ENCODE data around the gene ATF7. TPM values are rescaled to one million over a fixed set of nuclear protein-coding genes. Genes with fewer than 3 reads are reported as not detected.

Gene ATF7
- total and polyA plus RNA-seq, 9 of the 15 experiments (the other 6 are each of a cell fraction or from before 2014, with no cell fraction given) = 10.6 to 30.4 (median 20.7) TPM

- whole genome bisulfite sequencing (ENCODE audit: insufficient coverage, low coverage, missing lambda C conversion rate) = 76% methylated on average over 17 of the region's 19 CpGs
- POLR2A ChIA-PET = interaction anchor here (0.6 kb wide), 1 partner anchor 118 kb away, joined by 3 read pairs; no protein-coding TSS in a partner anchor
- no peak overlapping the region for H3K27ac ChIP-seq (ENCODE audit: extremely low read depth, low read depth, low read length)
- H3K9me1 ChIP-seq (ENCODE audit: control insufficient read depth, insufficient read depth, low read length) = no peaks in the 10 kb centered on the region
- TF ChIP-seq RBFOX2 (IDR thresholded peaks at IDR 0.05; ENCODE audit: low read depth, low read length) (0 out of 2 replicates have a peak, but pooled peaks have one; percentile 25), HLTF (IDR thresholded peaks at IDR 0.05) (no peak)
- H3K4me2 ChIP-seq (ENCODE audit: insufficient read depth, low read length) = no peak overlapping the region
- DNase-seq (ENCODE audit: extremely low read depth in 1 of 4, low spot score in 3 of 4) (no peak), FAIRE-seq (no peak), ATAC-seq (no peak)
- H3K4me3 ChIP-seq = no peak overlapping the region
- intact Hi-C loops (cut with micrococcal nuclease) = loop anchor here (5.0 to 10.0 kb wide), 2 partner anchors 84 to 441 kb away; partner anchors contain the start of gene AMHR2
- H4K20me1 ChIP-seq (replicated peaks; ENCODE audit: control insufficient read depth, insufficient read depth, low read length) = no peaks in the 10 kb centered on the region
- no TSS peak for BruUV-seq (replicated peaks)
- peaks cover 16 to 25% of the 10 kb centered on the region in 2 experiments; a peak in 4 of 5 replicates for H3K4me1 ChIP-seq (replicated peaks in 1 of 2; ENCODE audit: control insufficient read depth in 2 of 2, insufficient read depth in 2 of 2, low read length in 2 of 2)
- peaks cover 44% of the 10 kb centered on the region; the same call in 2 of the 3 replicates for H3K36me3 ChIP-seq (ENCODE audit: control insufficient read depth, insufficient read depth, low read length)
- CTCF ChIA-PET (ENCODE audit: low intra/inter-chr PET ratio) = no interaction called here
- peaks cover 20% of the 10 kb centered on the region for H3K79me2 ChIP-seq (ENCODE audit: control insufficient read depth, insufficient read depth, low read length)
- H3K9ac ChIP-seq (ENCODE audit: insufficient read depth in 1 of 2, low read depth in 2 of 2, low read length in 2 of 2) = peak overlapping the region in 1 of 2 experiments; percentile 56; a peak in 1 of 4 replicates
- in situ Hi-C loops (cut with MboI) = loop anchor here (10.0 kb wide), 1 partner anchor 181 kb away; the partner anchor contains the start of gene AAAS
- H2AFZ ChIP-seq (ENCODE audit: low read depth, low read length) = no peak overlapping the region
- H3K27me3 ChIP-seq (ENCODE audit: control insufficient read depth in 2 of 2, insufficient read depth in 2 of 2, low read length in 2 of 2) = no peaks in the 10 kb centered on the region
- no peaks in the 10 kb centered on the region for H3K9me3 ChIP-seq (replicated peaks; ENCODE audit: control insufficient read depth, insufficient read depth, low read depth, low read length)
Measured at GRCh38 chr12:53505555-53506449, 120.4 kb downstream of the ATF7 start.

GRCh38 chr12:53505086-53505485 is 121.1 kb downstream of the ATF7 start:
- no peaks in the 10 kb centered on the region for H3K9me3 ChIP-seq (replicated peaks; ENCODE audit: control insufficient read depth, insufficient read depth, low read depth, low read length)
- H3K79me2 ChIP-seq (ENCODE audit: control insufficient read depth, insufficient read depth, low read length) = peaks cover 24% of the 10 kb centered on the region
- FAIRE-seq (no peak), DNase-seq (ENCODE audit: extremely low read depth in 1 of 4, low spot score in 3 of 4) (no peak), ATAC-seq (no peak)
- H3K27ac ChIP-seq (ENCODE audit: extremely low read depth, low read depth, low read length) = no peak overlapping the region
- peaks cover 44% of the 10 kb centered on the region; the same call in 2 of the 3 replicates for H3K36me3 ChIP-seq (ENCODE audit: control insufficient read depth, insufficient read depth, low read length)
- in situ Hi-C loops (cut with MboI) = loop anchor here (10.0 kb wide), 1 partner anchor 180 kb away; the partner anchor contains the start of gene AAAS
- no peaks in the 10 kb centered on the region for H4K20me1 ChIP-seq (replicated peaks; ENCODE audit: control insufficient read depth, insufficient read depth, low read length)
- no peaks in the 10 kb centered on the region for H3K27me3 ChIP-seq (ENCODE audit: control insufficient read depth in 2 of 2, insufficient read depth in 2 of 2, low read length in 2 of 2)
- ChIA-PET POLR2A (interaction anchor here (0.9 to 1.1 kb wide), 2 partner anchors 11 kb away, joined by 3 read pairs; no protein-coding TSS in a partner anchor), CTCF (ENCODE audit: low intra/inter-chr PET ratio) (no interaction called here)
- intact Hi-C loops (cut with micrococcal nuclease) = loop anchor here (5.0 to 10.0 kb wide), 2 partner anchors 83 to 440 kb away; partner anchors contain the start of gene AMHR2
- WGBS (ENCODE audit: insufficient coverage, low coverage, missing lambda C conversion rate) = 96% methylated on average over 10 of the region's 10 CpGs
- H3K9me1 ChIP-seq (ENCODE audit: control insufficient read depth, insufficient read depth, low read length) = no peaks in the 10 kb centered on the region
- H3K4me3 ChIP-seq = no peak overlapping the region
- H2AFZ ChIP-seq (ENCODE audit: low read depth, low read length) = no peak overlapping the region
- BruUV-seq (replicated peaks) = no TSS peak
- H3K9ac ChIP-seq (ENCODE audit: insufficient read depth in 1 of 2, low read depth in 2 of 2, low read length in 2 of 2) = peak overlapping the region in 1 of 2 experiments; percentile 2; a peak in 2 of 4 replicates
- H3K4me2 ChIP-seq (ENCODE audit: insufficient read depth, low read length) = no peak overlapping the region
- peaks cover 18 to 25% of the 10 kb centered on the region in 2 experiments; a peak in 4 of 5 replicates for H3K4me1 ChIP-seq (replicated peaks in 1 of 2; ENCODE audit: control insufficient read depth in 2 of 2, insufficient read depth in 2 of 2, low read length in 2 of 2)
- no peak for TF ChIP-seq MECOM (CRISPR knock-in tag; IDR thresholded peaks at IDR 0.05)
- no peak for TF ChIP-seq FOXA1 (IDR thresholded peaks at IDR 0.05; ENCODE audit: borderline replicate concordance)
- TF ChIP-seq ARID1B (IDR thresholded peaks at IDR 0.05) = no peak
- no peak for TF ChIP-seq SMAD1 (IDR thresholded peaks at IDR 0.05; ENCODE audit: low read depth, low read length, partially characterized antibody)
- no peak for TF ChIP-seq ZNF253 (CRISPR knock-in tag; conservative IDR thresholded peaks at IDR 0.05)
- no peak for TF ChIP-seq STAT6 (CRISPR knock-in tag; IDR thresholded peaks at IDR 0.05)
- TF ChIP-seq BRD4 (IDR thresholded peaks at IDR 0.05) = no peak
- no peak for TF ChIP-seq MYC (IDR thresholded peaks at IDR 0.05; ENCODE audit: low read depth, low read length)
- no peak for TF ChIP-seq MYC (CRISPR knock-in tag; IDR thresholded peaks at IDR 0.05; ENCODE audit: borderline replicate concordance, low read depth)

All from K562 (cell line).